HCT116 (cell line): Measurements from ENCODE around the gene TYR. TPM values are rescaled to one million over a fixed set of nuclear protein-coding genes. Genes with fewer than 3 reads are reported as not detected.

Source experiments
- ATAC-seq: fragments of 200-7000 bp; cut with Tn5 transposase; 2 replicates; pipeline ENCODE4 v1.9.1; 2020; ENCODE audit warnings: mild to moderate bottlenecking, moderate library complexity
- Bru-seq: library from RNA; stranded (reverse); fragments of 400-500 nt; gene quantifications from one replicate; lab custom pipeline; 2021; lab: Mats Ljungman, UMichigan
- BruChase-seq, 2 experiments: library from RNA; stranded (reverse); fragments of 400-500 nt; gene quantifications; one replicate each; lab custom pipeline; 2021; lab: Mats Ljungman, UMichigan
- BruUV-seq: library from RNA; stranded (reverse); fragments of 400-500 nt; replicated peaks from 2 replicates; lab custom pipeline; 2021; lab: Mats Ljungman, UMichigan
- CTCF ChIA-PET: fragments of 300-600 bp; sonication (Branson Sonifier 250); formaldehyde crosslinking; loops from one replicate; lab custom pipeline; 2021; ENCODE audit warnings: antibody characterized with exemption; lab: Charles Lee
- POLR2A ChIA-PET: fragments of 300-600, 350-600 bp; sonication (Branson Sonifier 250); formaldehyde crosslinking; loops from one replicate; lab custom pipeline; 2021; ENCODE audit warnings: antibody characterized with exemption; lab: Charles Lee
- RAD21 ChIA-PET, 2 experiments: fragments of 300-600 bp; sonication (Branson Sonifier 250); formaldehyde crosslinking; loops; one replicate each; lab custom pipeline; 2023; ENCODE audit warnings: low total read pairs in 2 of 2; ENCODE audit not compliant: uncharacterized antibody in 2 of 2, unreplicated experiment in 2 of 2, low non-redundant PET in 1 of 2; lab: Charles Lee
- DNase-seq: peaks from one replicate; pipeline ENCODE4 v3.0.0-alpha.2; 2010; ENCODE audit warnings: low read depth, low spot score
- H2AFZ ChIP-seq: fragments of 200-600 bp; shearing (Covaris generic), sonication (generic); 2 replicates; pipeline ENCODE4 v1.6.1; 2017; ENCODE audit warnings: low read depth, mixed run types, mixed read lengths, antibody characterized with exemption, low read length; ENCODE audit not compliant: poor library complexity, severe bottlenecking
- H3K27ac ChIP-seq: 2 replicates; pipeline ENCODE4 v1.5.1; 2012; ENCODE audit warnings: low read depth, low read length
- H3K27me3 ChIP-seq: fragments of 200-600 bp; sonication (generic); 2 replicates; pipeline ENCODE4 v1.6.1; 2016; ENCODE audit warnings: mixed run types, low read length, mixed read lengths; ENCODE audit not compliant: insufficient read depth
- H3K36me3 ChIP-seq, 2 experiments: fragments of 200-500 bp in 1 of 2; fragments of 200-600 bp in 1 of 2; sonication (Bioruptor generic) in 1 of 2; sonication (generic) in 1 of 2; 2 replicates each; pipeline versions ENCODE4 v1.5.1 to v1.6.1; 2014 to 2016; ENCODE audit warnings: low read length in 2 of 2, inconsistent platforms in 1 of 2, mixed read lengths in 1 of 2, mixed run types in 1 of 2; ENCODE audit not compliant: insufficient read depth in 2 of 2, control insufficient read depth in 1 of 2
- H3K4me1 ChIP-seq, 2 experiments: fragments of 200-600 bp in 1 of 2; sonication (generic) in 1 of 2; 2 replicates each; pipeline versions ENCODE4 v1.5.1 to v1.6.1; 2012 to 2017; ENCODE audit warnings: low read length in 2 of 2, inconsistent platforms in 1 of 2, mild to moderate bottlenecking in 1 of 2, mixed read lengths in 1 of 2, mixed run types in 1 of 2, moderate library complexity in 1 of 2; ENCODE audit not compliant: insufficient read depth in 2 of 2, control insufficient read depth in 1 of 2
- H3K4me2 ChIP-seq: fragments of 200-600 bp; sonication (generic); 2 replicates; pipeline ENCODE4 v1.6.1; 2017; ENCODE audit warnings: mixed run types, low read length, mixed read lengths
- H3K4me3 ChIP-seq, 2 experiments: fragments of 200-600 bp in 1 of 2; sonication (generic) in 1 of 2; replicated peaks in 1 of 2; 2 replicates each; pipeline ENCODE4 v1.5.1; 2011 to 2016; ENCODE audit warnings: low read length in 2 of 2, control low read depth in 1 of 2, low read depth in 1 of 2, mild to moderate bottlenecking in 1 of 2, mixed read lengths in 1 of 2, mixed run types in 1 of 2
- H3K79me2 ChIP-seq: fragments of 200-600 bp; sonication (generic); 2 replicates; pipeline ENCODE4 v1.6.1; 2017; ENCODE audit warnings: mild to moderate bottlenecking, mixed run types, low read length, moderate library complexity, mixed read lengths; ENCODE audit not compliant: insufficient read depth
- H3K9ac ChIP-seq: fragments of 200-600 bp; sonication (generic); 2 replicates; pipeline ENCODE4 v1.6.1; 2016; ENCODE audit warnings: low read length, mixed read lengths
- H3K9me2 ChIP-seq: fragments of 200-600 bp; sonication (generic), shearing (Covaris generic); 2 replicates; pipeline ENCODE4 v1.6.1; 2017; ENCODE audit warnings: mixed run types, mild to moderate bottlenecking, moderate library complexity; ENCODE audit not compliant: insufficient read depth
- H3K9me3 ChIP-seq, 2 experiments: fragments of 200-500 bp in 1 of 2; fragments of 200-600 bp in 1 of 2; sonication (Bioruptor generic) in 1 of 2; sonication (generic) in 1 of 2; 2 replicates each; pipeline ENCODE4 v1.6.1; 2014 to 2017; ENCODE audit warnings: low read length in 2 of 2, mixed read lengths in 2 of 2, inconsistent platforms in 1 of 2, low read depth in 1 of 2, mild to moderate bottlenecking in 1 of 2, mixed run types in 1 of 2, moderate library complexity in 1 of 2; ENCODE audit not compliant: control insufficient read depth in 1 of 2, insufficient read depth in 1 of 2
- H4K20me1 ChIP-seq: fragments of 200-600 bp; sonication (generic), shearing (Covaris generic); 2 replicates; pipeline ENCODE4 v1.6.1; 2017; ENCODE audit warnings: mixed run types, mild to moderate bottlenecking, moderate library complexity; ENCODE audit not compliant: insufficient read depth
- CBX3 ChIP-seq: IDR thresholded peaks from 2 replicates; pipeline ENCODE4 v1.6.1; 2012; ENCODE audit warnings: low read depth
- CTCF ChIP-seq, 3 experiments: fragments of 200-600 bp in 1 of 3; sonication (generic) in 1 of 3; IDR thresholded peaks in 2 of 3; conservative IDR thresholded peaks in 1 of 3; 2 replicates each; pipeline ENCODE4 v1.5.1; 2012 to 2017; ENCODE audit warnings: low read depth in 2 of 3, low read length in 2 of 3, antibody characterized with exemption in 1 of 3, borderline replicate concordance in 1 of 3, control low read depth in 1 of 3, mild to moderate bottlenecking in 1 of 3, mixed read lengths in 1 of 3, mixed run types in 1 of 3, moderate library complexity in 1 of 3; ENCODE audit not compliant: insufficient read depth in 1 of 3
- EZH2 ChIP-seq: fragments of 200-600 bp; sonication (generic); IDR thresholded peaks from 2 replicates; pipeline ENCODE4 v1.6.1; 2017; ENCODE audit warnings: antibody characterized with exemption, mixed run types
- EZH2phosphoT487 ChIP-seq: fragments of 200-600 bp; IDR thresholded peaks from 2 replicates; pipeline ENCODE4 v1.6.1; 2018; ENCODE audit warnings: antibody characterized with exemption, borderline replicate concordance
- POLR2AphosphoS5 ChIP-seq: IDR thresholded peaks from 2 replicates; pipeline ENCODE4 v1.6.1; 2011; ENCODE audit warnings: mild to moderate bottlenecking, low read depth, low read length, moderate library complexity
- SRF ChIP-seq: IDR thresholded peaks from 2 replicates; pipeline ENCODE4 v1.6.1; 2012; ENCODE audit warnings: low read depth
- ZBTB33 ChIP-seq: IDR thresholded peaks from 2 replicates; pipeline ENCODE4 v1.6.1; 2011; ENCODE audit warnings: mild to moderate bottlenecking, low read length, moderate library complexity; ENCODE audit not compliant: insufficient replicate concordance; ENCODE audit errors: extremely low read depth
- intact Hi-C: fragments of 100-400 bp; cut with micrococcal nuclease; formaldehyde crosslinking; loops from 2 replicates; pipeline ENCODE4 v1.10.0; 2022
- long read RNA-seq: library from polyadenylated mRNA; unstranded; transcript quantifications from one replicate; pipeline ENCODE4 v2.0.0, GENCODE V29; 2021; ENCODE audit not compliant: unreplicated experiment
- polyA plus RNA-seq: library from polyadenylated mRNA; unstranded; fragments of >200 nt; gene quantifications from 2 replicates; pipeline ENCODE4 v1.2.1, GENCODE V29; 2012; ENCODE audit warnings: missing spikeins
- total RNA-seq: library from RNA; stranded (reverse); gene quantifications from one replicate; pipeline ENCODE4 v1.2.1, GENCODE V29; 2021; ENCODE audit not compliant: unreplicated experiment

TYR gene
- total RNA-seq (not detected), Bru-seq, nascent RNA (not detected), BruChase-seq, experiment 1, labeled RNA remaining after a 6-hour chase (not detected), BruChase-seq, experiment 2, labeled RNA remaining after a 2-hour chase (not detected)
- not detected in 2 replicates for polyA plus RNA-seq
- long read RNA-seq: 0 reads

GRCh38 chr11:89177691-89178231 is at the start of gene TYR:
Gene TYR, plus strand, starts transcription at chr11:89177875. Its CDS starts 79 bp downstream, at chr11:89177954.
- no peaks in the 10 kb centered on the region for H3K36me3 ChIP-seq
- H2AFZ ChIP-seq: no peak within 1 kb of the TSS
- ATAC-seq: no peak
- H3K79me2 ChIP-seq: no peaks in the 10 kb centered on the region
- no peaks in the 10 kb centered on the region for H3K27me3 ChIP-seq
- no peak within 1 kb of the TSS for H3K27ac ChIP-seq
- ChIA-PET RAD21 (no interaction called here), POLR2A (no interaction called here), CTCF (no interaction called here)
- H3K9me2 ChIP-seq: no peaks in the 10 kb centered on the region
- intact Hi-C loops: no loop called here
- BruUV-seq: no TSS peak
- H3K4me2 ChIP-seq: no peak within 1 kb of the TSS
- H4K20me1 ChIP-seq: no peaks in the 10 kb centered on the region
- DNase-seq: no peak
- TF ChIP-seq CBX3 (no peak), EZH2phosphoT487 (no peak), SRF (no peak), POLR2AphosphoS5 (no peak), ZBTB33 (no peak), EZH2 (no peak), CTCF (IDR thresholded peaks at IDR 0.05 in 2 of 3, conservative IDR thresholded peaks at IDR 0.05 in 1 of 3; ENCODE audit: borderline replicate concordance in 1 of 3, insufficient read depth in 1 of 3, low read depth in 2 of 3, low read length in 2 of 3) (no peak)
- H3K9me3 ChIP-seq: no peaks in the 10 kb centered on the region
- no peaks in the 10 kb centered on the region for H3K4me1 ChIP-seq
- no peak within 1 kb of the TSS for H3K4me3 ChIP-seq
- H3K9ac ChIP-seq: no peak within 1 kb of the TSS
